Tibial artery (tissue), 4 donors: ENCODE data around the gene CACNB3.

Source experiments
- DNase-seq, 2 donors: peaks; one replicate each; pipeline ENCODE4 v3.0.0-alpha.2; 2019
- H3K27ac ChIP-seq, 2 donors: fragments of 200-600 bp; sonication (generic) in 1 of 2; 1 replicate in 1 of 2; 2 replicates in 1 of 2; pipeline ENCODE4 v1.5.1; 2018 to 2019; ENCODE audit warnings: mild to moderate bottlenecking in 1 of 2
- H3K27me3 ChIP-seq, 2 donors: fragments of 200-600 bp; sonication (generic) in 1 of 2; one replicate each; pipeline versions ENCODE4 v1.5.1 to v1.6.0; 2016 to 2019
- H3K36me3 ChIP-seq, 3 donors: fragments of 200-600 bp; sonication (generic) in 2 of 3; one replicate each; pipeline ENCODE4 v1.5.1; 2016 to 2019; ENCODE audit warnings: mild to moderate bottlenecking in 2 of 3
- H3K4me1 ChIP-seq, 4 donors: fragments of 200-600 bp; sonication (generic) in 2 of 4; 1 replicate in 3 of 4; 2 replicates in 1 of 4; pipeline ENCODE4 v1.5.1; 2016 to 2019
- H3K4me3 ChIP-seq, 2 donors: fragments of 200-600 bp; sonication (generic) in 1 of 2; 1 replicate in 1 of 2; 2 replicates in 1 of 2; pipeline ENCODE4 v1.5.1; 2018 to 2019; ENCODE audit warnings: mild to moderate bottlenecking in 2 of 2
- H3K9me3 ChIP-seq, 3 donors: fragments of 200-600 bp; sonication (generic) in 1 of 3; one replicate each; pipeline ENCODE4 v1.5.1; 2016 to 2019
- CTCF ChIP-seq, 2 experiments: fragments of 200-600 bp in 1 of 2; fragments of 450-650 bp in 1 of 2; IDR thresholded peaks; one replicate each; pipeline ENCODE4 v1.5.1; 2017 to 2019; ENCODE audit warnings: antibody characterized with exemption in 2 of 2, mild to moderate bottlenecking in 1 of 2, moderate library complexity in 1 of 2
- intact Hi-C: fragments of 100-400 bp; cut with DNase I; formaldehyde crosslinking; loops from one replicate; pipeline ENCODE4 v1.15.0; 2023; ENCODE audit warnings: low total_unique reads

The CACNB3 gene

GRCh38 chr12:48811437-48812090 lies 6.7 kb upstream of the CACNB3 start:
- Histone ChIP-seq H3K4me1 (peaks cover 0 to 33% (median 17%) of the 10 kb centered on the region in 4 donors), H3K36me3 (no peaks in the 10 kb centered on the region), H3K27ac (peak overlapping the region in 1 of 2 donors; percentile 4), H3K4me3 (no peak overlapping the region), H3K27me3 (no peaks in the 10 kb centered on the region), H3K9me3 (no peaks in the 10 kb centered on the region)
- intact Hi-C loops, result no loop called here
- no peak for TF ChIP-seq CTCF (IDR thresholded peaks at IDR 0.05)
- no peak for DNase-seq

- H3K27me3 ChIP-seq, result no peaks in the 10 kb centered on the region
- no peak for DNase-seq
- no peak overlapping the region for H3K4me3 ChIP-seq
- intact Hi-C loops, result no loop called here
- H3K4me1 ChIP-seq, result peaks cover 0 to 34% (median 18%) of the 10 kb centered on the region in 4 donors
- H3K36me3 ChIP-seq, result no peaks in the 10 kb centered on the region
- H3K27ac ChIP-seq, result no peak overlapping the region
- TF ChIP-seq CTCF (IDR thresholded peaks at IDR 0.05), result no peak
- H3K9me3 ChIP-seq, result no peaks in the 10 kb centered on the region
Observed at GRCh38 chr12:48812389-48812788, 5.9 kb upstream of the CACNB3 start.

GRCh38 chr12:48813465-48814261 lies 4.6 kb upstream of the CACNB3 start:
- peak overlapping the region; percentile 85 to 87 for H3K4me3 ChIP-seq
- H3K27ac ChIP-seq, result peak overlapping the region; percentile 82 to 95
- peaks cover 0 to 42% (median 25%) of the 10 kb centered on the region in 4 donors for H3K4me1 ChIP-seq
- H3K9me3 ChIP-seq, result no peaks in the 10 kb centered on the region
- H3K36me3 ChIP-seq, result no peaks in the 10 kb centered on the region
- DNase-seq, result peak in 1 of 2 donors; percentile 70
- no peak for TF ChIP-seq CTCF (IDR thresholded peaks at IDR 0.05)
- no peaks in the 10 kb centered on the region for H3K27me3 ChIP-seq
- intact Hi-C loops, result no loop called here

GRCh38 chr12:48814262-48815125 lies 3.8 kb upstream of the CACNB3 start:
- peak; percentile 87 to 92 for DNase-seq
- no peaks in the 10 kb centered on the region for H3K9me3 ChIP-seq
- no peaks in the 10 kb centered on the region for H3K27me3 ChIP-seq
- peaks cover 0 to 48% (median 29%) of the 10 kb centered on the region in 4 donors for H3K4me1 ChIP-seq
- peak overlapping the region; percentile 82 to 95 for H3K27ac ChIP-seq
- H3K36me3 ChIP-seq, result no peaks in the 10 kb centered on the region
- H3K4me3 ChIP-seq, result peak overlapping the region; percentile 85 to 87
- intact Hi-C loops, result no loop called here
- TF ChIP-seq CTCF (IDR thresholded peaks at IDR 0.05), result peak; percentile 98
